Measurements from ENCODE around the gene GALNT2. TPM values are rescaled to one million over a fixed set of nuclear protein-coding genes. Genes with fewer than 3 reads are reported as not detected.

GALNT2 gene
- total and polyA plus RNA-seq, 8 donors = 18.3 to 118 (median 57.3) TPM

DNA sequence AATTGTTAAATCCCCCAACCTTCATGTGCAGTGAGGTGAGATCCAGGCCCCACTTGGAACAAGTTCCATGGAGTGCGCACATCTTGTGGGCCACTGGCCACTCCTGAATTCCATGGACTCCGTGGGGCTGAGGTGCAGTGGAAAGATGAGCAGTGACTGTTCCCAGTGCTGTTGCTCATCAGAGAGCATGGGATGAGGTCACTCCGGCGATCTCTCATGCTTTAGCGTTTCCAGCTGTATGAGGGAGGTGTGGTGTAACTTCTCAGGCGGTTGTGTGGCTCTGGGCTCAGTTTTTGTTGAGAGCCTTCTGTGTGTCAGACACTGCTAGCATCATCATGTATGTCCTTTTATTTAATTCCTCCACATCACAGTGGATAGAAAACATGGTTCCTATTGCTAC, 96.2 kb downstream of the GALNT2 start:
- H3K27ac ChIP-seq = no peak overlapping the region
- DNase-seq (no peak), ATAC-seq (peak in 2 of 4 donors; percentile 3 to 26), FAIRE-seq (no peak)
- intact Hi-C loops (cut with DNase I) = no loop called here
- no peak overlapping the region for H3K4me3 ChIP-seq
- TF ChIP-seq, protein P1, sequence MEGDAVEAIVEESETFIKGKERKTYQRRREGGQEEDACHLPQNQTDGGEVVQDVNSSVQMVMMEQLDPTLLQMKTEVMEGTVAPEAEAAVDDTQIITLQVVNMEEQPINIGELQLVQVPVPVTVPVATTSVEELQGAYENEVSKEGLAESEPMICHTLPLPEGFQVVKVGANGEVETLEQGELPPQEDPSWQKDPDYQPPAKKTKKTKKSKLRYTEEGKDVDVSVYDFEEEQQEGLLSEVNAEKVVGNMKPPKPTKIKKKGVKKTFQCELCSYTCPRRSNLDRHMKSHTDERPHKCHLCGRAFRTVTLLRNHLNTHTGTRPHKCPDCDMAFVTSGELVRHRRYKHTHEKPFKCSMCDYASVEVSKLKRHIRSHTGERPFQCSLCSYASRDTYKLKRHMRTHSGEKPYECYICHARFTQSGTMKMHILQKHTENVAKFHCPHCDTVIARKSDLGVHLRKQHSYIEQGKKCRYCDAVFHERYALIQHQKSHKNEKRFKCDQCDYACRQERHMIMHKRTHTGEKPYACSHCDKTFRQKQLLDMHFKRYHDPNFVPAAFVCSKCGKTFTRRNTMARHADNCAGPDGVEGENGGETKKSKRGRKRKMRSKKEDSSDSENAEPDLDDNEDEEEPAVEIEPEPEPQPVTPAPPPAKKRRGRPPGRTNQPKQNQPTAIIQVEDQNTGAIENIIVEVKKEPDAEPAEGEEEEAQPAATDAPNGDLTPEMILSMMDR (IDR thresholded peaks at IDR 0.05) = no peak
- H3K36me3 ChIP-seq = no peaks in the 10 kb centered on the region
- peaks cover 6 to 34% (median 32%) of the 10 kb centered on the region in 3 donors for H3K4me1 ChIP-seq
- WGBS, 2 donors = 79 to 86% methylated on average over 6 of the region's 6 CpGs
- no peaks in the 10 kb centered on the region for H3K27me3 ChIP-seq
- no peaks in the 10 kb centered on the region for H3K9me3 ChIP-seq

DNA sequence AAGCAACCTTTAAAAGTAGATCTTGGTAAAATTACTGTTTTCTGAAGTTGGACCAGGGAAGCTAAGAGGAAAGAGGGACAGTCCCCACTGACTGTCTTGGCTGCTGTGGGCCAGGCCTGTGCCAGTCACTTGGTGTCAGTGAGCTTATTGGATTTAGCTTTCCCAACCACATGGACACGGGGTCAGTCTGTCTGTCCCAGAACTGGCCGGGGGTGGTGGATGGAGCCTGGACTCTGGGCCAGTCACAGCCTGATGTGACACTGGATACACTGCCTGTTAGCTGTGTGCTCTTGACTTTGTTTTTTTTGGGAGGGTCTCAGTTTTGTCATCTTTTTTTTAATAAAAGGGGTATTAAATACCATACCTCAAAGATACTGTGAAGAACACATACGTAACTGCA, 96.7 kb downstream of the GALNT2 start:
- Histone ChIP-seq H3K27me3 (no peaks in the 10 kb centered on the region), H3K4me3 (no peak overlapping the region), H3K27ac (no peak overlapping the region), H3K9me3 (no peaks in the 10 kb centered on the region), H3K36me3 (no peaks in the 10 kb centered on the region), H3K4me1 (peaks cover 6 to 34% (median 32%) of the 10 kb centered on the region in 3 donors)
- ATAC-seq (peak in 1 of 4 donors; percentile 3), DNase-seq (no peak), FAIRE-seq (no peak)
- TF ChIP-seq, protein P1 (IDR thresholded peaks at IDR 0.05) = no peak
- 79% methylated on average over 3 of the region's 3 CpGs for WGBS, 2 donors
- intact Hi-C loops (cut with DNase I) = no loop called here

DNA sequence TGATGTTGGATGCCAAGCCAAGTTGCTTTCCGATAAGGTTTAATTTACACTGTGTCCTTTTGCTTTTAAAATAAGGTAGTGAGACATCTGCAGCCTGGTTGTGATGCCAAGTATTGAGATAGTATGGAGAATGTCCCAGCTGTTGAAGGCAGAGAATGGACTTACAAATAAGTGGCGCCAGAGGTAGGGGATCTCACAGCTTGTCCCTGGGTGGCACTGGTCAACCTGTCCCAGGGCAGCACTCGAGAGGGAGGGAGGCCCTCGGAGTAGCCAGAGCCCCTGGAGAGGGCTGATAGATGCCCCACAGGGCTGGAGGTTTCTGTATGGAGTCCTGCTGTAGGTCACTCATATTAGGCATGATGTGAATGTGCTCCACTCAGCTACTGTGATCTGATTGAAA, 98.5 kb downstream of the GALNT2 start:
- FAIRE-seq (no peak), ATAC-seq (peak; percentile 52 to 80 (median 69)), DNase-seq (peak in 3 of 6 donors; percentile 35 to 65 (median 48))
- intact Hi-C loops (cut with DNase I) = no loop called here
- no peaks in the 10 kb centered on the region for H3K9me3 ChIP-seq
- no peaks in the 10 kb centered on the region for H3K27me3 ChIP-seq
- TF ChIP-seq, protein P1 (IDR thresholded peaks at IDR 0.05) = no peak
- H3K4me3 ChIP-seq = no peak overlapping the region
- H3K27ac ChIP-seq = peak overlapping the region in 1 of 4 donors; percentile 42
- WGBS, 2 donors = 38 to 41% methylated on average over 4 of the region's 4 CpGs
- H3K36me3 ChIP-seq = no peaks in the 10 kb centered on the region
- H3K4me1 ChIP-seq = peaks cover 0 to 43% (median 32%) of the 10 kb centered on the region in 3 donors

DNA sequence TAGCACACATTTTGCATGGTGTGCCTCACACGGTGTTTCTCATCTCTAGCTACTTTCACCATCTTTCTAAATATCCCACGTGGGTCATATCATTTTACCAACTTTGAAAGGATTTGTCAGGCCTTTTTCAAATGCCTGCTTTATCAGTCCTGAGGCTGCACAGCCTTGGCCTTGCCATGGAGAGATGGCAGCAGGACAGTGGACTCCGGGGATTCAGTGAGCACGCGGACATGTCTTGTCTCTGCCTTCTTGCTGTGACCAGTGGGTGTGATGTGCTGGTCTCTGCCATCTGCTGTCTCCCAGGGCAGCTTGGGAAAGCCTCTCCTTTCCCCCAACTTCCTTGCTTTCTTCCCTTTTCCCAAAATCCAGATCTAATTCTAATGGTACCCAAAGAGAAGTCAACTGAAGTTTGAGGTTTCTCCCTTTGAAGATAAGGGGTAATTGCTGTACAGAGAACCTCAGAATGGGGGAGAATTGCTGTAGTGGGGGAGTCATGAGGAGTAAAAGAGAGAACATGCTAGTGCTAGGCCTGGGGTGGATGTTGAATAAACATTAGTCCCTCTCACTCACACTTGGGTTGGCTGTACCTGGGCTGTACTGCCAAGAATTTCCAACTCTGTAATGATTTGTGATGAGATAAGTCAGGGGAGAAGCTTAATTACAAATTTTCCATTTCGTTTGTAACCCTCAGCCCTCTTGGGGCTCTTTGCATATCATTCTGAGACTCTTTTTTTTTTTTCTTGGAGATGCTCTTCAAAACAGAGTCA, 99.5 kb downstream of the GALNT2 start:
- FAIRE-seq (no peak), ATAC-seq (no peak), DNase-seq (no peak)
- TF ChIP-seq, protein P1 (IDR thresholded peaks at IDR 0.05) = no peak
- Histone ChIP-seq H3K4me1 (peaks cover 0 to 41% (median 35%) of the 10 kb centered on the region in 3 donors), H3K27ac (no peak overlapping the region), H3K9me3 (no peaks in the 10 kb centered on the region), H3K27me3 (no peaks in the 10 kb centered on the region), H3K4me3 (no peak overlapping the region), H3K36me3 (no peaks in the 10 kb centered on the region)
- 66 to 72% methylated on average over 6 of the region's 6 CpGs for WGBS, 2 donors
- intact Hi-C loops (cut with DNase I) = no loop called here

DNA sequence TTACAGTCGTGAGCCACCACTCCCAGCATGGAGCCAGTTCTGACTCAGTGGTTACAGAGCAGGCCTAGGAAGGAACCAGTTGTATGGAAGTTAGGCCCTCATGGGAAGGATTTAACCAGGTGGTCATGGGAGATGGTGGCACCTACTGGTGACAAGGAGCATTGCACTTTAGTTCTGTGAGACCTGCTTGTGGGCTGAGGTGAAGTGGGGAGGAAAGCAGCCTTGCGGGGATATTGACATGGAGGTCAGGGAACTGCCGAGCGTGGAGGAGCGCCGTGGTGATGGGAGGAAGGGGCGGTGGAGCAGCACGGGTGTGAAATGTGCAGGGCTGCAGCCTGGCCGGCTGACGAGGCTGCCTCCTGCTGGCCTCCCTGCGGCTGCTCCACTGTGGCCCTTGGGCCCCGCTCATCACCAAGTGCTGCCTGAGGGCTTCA, 100.4 kb downstream of the GALNT2 start:
- no peaks in the 10 kb centered on the region for H3K36me3 ChIP-seq
- no peak overlapping the region for H3K4me3 ChIP-seq
- ATAC-seq = peak in 3 of 4 donors; percentile 36 to 49 (median 38)
- no peaks in the 10 kb centered on the region for H3K27me3 ChIP-seq
- WGBS, 2 donors = 84 to 85% methylated on average over 11 to 12 of the region's 12 CpGs
- intact Hi-C loops (cut with DNase I) = no loop called here
- FAIRE-seq = no peak
- no peak overlapping the region for H3K27ac ChIP-seq
- H3K9me3 ChIP-seq = no peaks in the 10 kb centered on the region
- peaks cover 0 to 40% (median 35%) of the 10 kb centered on the region in 3 donors for H3K4me1 ChIP-seq
- TF ChIP-seq, protein P1 (IDR thresholded peaks at IDR 0.05) = peak in 3 of 4 donors; percentile 43 to 54 (median 50)
- peak in 1 of 6 donors; percentile 35 for DNase-seq

Data from pancreas (tissue), 10 donors.